Erythroblast (primary cell): ENCODE data around the gene MKS1.
A peak's percentile ranks its signal among the peaks of the same experiment; 100 is the strongest.

Experiments used
- DNase-seq, 2 experiments: peaks; one replicate each; lab custom pipeline; 2025; lab: John Stamatoyannopoulos, UW
- GATA1 ChIP-seq: IDR thresholded peaks from 2 replicates; pipeline ENCODE4 v1.6.1; 2011; ENCODE audit warnings: low read depth, mild to moderate bottlenecking, control low read depth, low read length, moderate library complexity
- POLR2A ChIP-seq: IDR thresholded peaks from 2 replicates; pipeline ENCODE4 v1.6.1; 2011; ENCODE audit warnings: mild to moderate bottlenecking, low read length

The MKS1 gene

DNA sequence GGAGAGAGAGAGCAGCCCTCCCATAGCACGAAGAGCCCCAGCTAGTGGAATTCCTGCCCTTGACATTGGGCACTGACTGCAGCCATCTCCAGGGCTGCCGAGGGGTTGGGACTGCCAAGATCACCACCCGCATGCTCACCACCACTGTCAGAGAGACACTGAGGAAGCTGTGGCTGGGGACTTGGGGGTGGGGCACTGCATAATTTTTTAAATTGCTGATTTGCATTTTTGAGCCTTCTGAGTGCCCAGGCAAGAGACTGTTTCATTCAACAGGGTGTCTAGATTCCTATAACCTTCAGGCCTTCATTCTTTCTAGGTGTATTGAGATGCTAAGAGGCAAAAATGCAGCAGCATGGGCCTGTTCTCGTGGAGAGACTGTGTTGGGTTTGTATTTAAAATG, 35.5 kb downstream of the MKS1 start:
- DNase-seq, result no peak
- TF ChIP-seq POLR2A, result no peak
- TF ChIP-seq GATA1, result no peak

DNA sequence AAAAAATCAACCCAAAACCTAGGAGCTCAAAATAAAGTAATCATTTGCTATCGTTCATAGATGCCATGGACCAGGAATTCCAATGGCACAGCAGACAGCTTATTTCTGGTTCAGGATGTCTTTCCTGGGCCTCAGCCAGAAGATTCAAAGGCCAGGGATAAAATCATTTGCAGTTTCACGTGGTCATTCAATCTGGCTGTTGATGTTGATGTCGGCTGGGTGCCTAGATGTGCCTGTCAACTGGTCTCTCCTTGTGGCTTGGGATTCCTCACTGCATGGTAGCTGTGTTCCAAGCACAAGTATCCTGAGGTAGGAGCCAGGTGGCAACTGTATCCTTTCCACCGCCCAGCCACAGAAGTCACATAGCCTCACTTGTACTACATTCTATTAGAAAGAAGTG, 37.3 kb downstream of the MKS1 start:
- no peak for DNase-seq
- no peak for TF ChIP-seq POLR2A
- TF ChIP-seq GATA1, result no peak

DNA sequence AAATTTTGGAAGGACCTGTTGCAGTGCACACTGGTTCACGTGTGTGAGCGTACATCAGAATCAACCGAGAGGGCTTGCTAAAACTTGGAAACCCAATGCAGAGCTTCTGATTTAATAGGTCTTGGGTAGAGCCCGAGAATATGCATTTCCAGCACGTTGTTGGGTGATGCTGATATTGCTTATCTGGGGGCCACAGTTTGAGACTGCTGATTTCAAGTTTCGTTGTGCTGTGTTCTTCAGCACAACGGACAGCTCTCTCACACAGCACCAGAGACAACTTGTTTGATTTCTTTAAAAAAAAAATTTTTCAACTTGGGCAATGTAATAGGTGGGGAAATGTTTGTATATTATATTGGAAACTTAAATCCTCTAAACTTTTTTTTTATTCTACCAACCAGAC, 42.9 kb downstream of the MKS1 start:
- DNase-seq, result peak; percentile 53 to 76

DNA sequence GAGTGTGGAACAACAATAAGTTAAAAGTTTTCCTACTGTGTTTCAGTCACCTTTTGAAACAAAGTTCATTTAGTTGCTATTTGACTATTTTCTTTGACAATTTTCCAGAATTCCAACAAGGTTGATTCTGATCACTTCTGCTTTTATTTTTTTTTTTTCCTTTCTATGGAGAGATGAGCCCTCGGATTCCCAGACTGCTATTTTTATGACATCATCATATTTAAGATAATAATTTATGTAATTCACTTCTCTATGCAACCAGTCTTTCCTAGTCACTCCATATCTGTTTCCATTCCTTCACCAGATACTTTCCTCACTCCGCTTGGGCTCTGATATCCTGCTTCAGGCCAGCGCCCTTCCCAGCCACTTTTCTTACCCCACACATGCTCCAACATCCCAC, 44.2 kb downstream of the MKS1 start:
- TF ChIP-seq GATA1 (no peak), POLR2A (no peak)
- DNase-seq, result no peak

More for the DNA sequence above, 42.9 kb downstream of the MKS1 start:
- TF ChIP-seq POLR2A, result no peak
- no peak for TF ChIP-seq GATA1

DNA sequence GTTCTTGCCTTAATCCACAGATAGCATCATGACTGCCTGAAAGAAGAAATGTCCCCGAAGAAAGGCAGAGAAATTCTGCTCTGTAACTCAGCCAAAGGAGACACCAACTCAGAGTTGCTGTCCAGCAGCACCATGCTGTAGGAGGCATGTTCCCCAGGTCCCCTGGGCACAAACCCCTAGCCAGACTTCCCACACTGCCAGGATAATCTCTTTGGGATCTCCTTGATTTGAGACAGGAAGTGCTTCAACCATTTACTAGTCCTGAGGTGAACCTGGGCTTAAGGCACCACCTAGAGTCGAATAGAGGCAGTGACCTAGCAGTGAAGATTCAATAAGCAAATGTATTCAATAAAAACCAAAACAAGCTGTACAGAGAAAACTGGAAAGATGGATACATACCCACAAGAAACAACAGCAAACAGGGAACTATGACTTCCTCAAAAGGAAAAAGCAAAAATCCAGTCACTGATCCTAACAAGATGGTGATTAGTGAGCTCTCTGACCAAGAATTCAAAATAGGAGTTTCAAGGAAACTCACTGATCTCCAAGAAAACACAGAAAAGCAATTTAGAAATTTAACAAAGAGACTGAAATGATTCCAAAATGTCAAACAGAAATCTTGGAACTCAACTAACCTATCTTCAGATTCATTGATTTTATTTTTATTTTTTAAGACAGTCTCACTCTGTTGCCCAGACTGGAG, 46.5 kb downstream of the MKS1 start:
- peak; percentile 35 to 39 for DNase-seq
- TF ChIP-seq GATA1, result no peak
- TF ChIP-seq POLR2A, result no peak

DNA sequence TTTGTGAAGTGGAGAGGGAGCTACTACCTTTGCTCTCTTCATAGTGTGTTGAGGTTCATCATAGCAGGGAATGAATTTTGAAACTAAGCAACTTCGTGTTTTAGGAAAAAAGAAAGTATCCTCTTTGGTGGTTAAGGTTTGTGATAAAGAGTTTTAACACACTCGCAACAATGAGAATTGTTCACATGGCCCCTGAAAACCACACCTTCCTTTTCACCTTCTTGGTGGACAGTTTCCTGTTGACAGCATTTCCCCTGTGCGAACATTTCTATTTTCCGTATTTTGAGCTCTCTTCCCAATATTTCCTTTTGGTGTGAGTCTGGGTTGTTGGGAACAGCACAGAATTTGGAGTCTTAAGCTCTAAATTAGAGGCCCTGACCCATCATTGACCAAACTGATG, 48.4 kb downstream of the MKS1 start:
- DNase-seq, result no peak

DNA sequence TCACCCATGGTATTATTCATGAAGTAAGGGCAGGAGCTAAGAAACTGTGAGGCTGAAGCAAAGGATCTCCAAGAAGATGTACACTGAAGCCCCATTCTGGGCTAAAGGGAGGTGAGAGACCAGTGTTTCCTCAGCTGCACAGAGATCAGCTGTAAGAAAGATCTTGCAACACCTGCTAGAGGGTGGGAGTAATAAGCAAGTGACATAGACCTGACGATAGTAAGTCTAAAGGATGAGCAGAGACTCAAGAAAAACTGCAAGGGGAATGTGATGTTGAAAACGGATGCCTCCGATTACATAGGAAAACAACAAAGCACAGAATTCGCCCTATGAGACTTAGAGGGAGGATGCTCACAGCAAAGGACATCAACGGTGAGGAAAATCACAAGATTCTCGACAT, 52.4 kb downstream of the MKS1 start, which contains the start of gene OR4D2:
OR4D2 (plus strand) TSS at position 301 of the 400 bp plus-strand sequence. CDS start 2,674 bp downstream, outside the sequence.
- TF ChIP-seq GATA1, result no peak
- TF ChIP-seq POLR2A, result no peak
- no peak for DNase-seq

More for the DNA sequence above, 48.4 kb downstream of the MKS1 start:
- TF ChIP-seq GATA1 (no peak), POLR2A (no peak)

DNA sequence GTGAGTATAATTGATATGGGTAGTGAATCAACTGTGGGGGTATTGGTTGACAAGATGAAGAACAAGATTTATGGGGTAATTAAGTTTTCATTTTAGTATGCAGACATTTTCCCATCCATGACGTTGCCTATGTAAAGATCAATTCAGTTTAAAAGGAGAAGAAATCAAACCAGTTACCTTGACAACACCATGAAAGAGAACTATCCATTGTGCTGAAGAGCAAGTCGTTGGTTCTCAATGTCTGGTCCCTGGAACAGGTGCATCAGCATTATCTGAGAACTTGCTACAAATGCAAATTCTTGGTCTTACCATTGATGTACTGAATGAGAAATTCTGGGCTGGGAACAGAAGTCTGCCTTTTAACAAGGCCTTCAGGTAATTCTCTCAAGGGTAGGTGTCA, 53.1 kb downstream of the MKS1 start:
- TF ChIP-seq POLR2A (no peak), GATA1 (no peak)
- DNase-seq, result no peak

DNA sequence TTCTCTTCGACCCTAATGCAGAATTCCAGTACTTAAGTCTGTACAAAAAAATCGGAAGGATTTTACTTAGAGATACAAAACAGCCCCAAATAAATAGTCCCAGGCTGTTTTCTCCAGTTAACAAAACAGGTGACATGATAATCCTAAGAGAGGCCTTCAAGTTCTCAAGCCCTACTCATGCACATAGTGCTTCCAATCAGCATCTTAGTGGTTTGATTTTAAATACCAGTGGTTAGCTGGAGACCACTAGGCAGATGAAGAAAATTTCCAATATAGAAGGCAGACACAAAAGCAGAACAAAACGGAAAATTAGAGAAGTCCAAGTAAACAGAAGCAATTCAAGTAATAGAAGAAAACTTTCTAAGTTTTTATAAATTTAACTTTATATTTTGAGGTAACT, 57.5 kb downstream of the MKS1 start:
- no peak for DNase-seq
- TF ChIP-seq POLR2A (no peak), GATA1 (no peak)

DNA sequence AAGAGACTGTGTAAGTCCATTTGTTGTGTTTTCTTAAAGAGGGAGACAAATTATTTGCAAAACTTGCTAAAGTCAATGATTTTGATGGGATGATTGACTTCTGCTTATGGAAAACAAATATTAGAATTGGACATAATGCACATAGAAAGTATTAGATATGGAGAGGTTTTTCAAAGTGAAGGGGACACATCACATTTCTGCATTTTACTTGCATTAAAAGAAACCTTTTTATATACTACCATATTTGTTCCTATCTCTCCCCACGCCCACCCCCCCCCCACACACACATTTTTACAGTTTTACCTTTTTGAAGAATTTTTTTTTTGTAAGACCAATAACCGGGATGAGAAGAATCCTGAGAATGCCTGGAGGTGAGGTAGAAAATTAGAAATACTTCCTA, 60.9 kb downstream of the MKS1 start:
- DNase-seq, result no peak
- TF ChIP-seq GATA1 (no peak), POLR2A (no peak)

DNA sequence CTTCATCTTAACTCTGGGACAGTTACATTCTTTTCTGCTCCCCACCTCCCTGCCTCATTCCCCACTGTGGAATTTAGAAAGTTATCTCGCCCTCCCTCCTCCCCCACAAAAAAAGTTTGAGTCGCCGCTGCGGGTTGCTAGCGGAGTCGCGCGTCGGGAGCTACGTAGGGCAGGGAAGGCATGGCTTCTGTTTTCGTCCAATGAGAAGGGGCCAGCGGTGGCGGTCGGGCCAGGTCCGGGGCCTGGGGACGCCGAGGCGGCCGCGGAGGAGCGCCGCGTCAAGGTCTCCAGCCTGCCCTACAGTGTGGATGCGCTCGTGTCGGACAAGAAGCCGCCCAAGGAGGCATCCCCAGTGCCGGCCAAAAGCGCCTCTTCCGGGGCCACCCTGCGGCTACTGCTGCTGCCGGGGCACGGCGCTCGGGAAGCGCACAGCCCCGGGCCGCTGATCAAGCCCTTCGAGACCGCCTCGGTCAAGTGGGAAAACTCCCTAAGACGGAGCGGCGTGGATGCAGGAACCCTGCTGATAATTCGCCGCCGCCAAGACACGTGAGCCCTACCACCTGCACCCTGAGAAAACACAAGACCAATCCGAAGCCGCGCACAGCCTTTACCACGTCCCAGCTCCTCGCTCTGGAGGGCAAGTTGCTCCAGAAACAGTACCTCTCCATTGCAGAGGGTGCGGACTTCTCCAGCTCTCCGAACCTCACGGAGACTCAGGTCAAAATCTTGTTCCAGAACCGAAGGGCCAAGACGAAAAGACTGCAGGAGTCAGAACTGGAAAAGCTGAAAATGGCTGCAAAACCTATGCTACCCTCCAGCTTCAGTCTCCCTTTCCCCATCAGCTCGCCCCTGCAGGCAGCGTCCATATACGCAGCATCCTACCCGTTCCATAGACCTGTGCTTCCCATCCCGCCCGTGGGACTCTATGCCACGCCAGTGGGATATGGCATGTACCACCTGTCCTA, 61.9 kb downstream of the MKS1 start:
- TF ChIP-seq POLR2A, result no peak
- no peak for TF ChIP-seq GATA1
- DNase-seq, result peak; percentile 12 to 25
